ENCODE results near the gene BMPR1A.

DNA sequence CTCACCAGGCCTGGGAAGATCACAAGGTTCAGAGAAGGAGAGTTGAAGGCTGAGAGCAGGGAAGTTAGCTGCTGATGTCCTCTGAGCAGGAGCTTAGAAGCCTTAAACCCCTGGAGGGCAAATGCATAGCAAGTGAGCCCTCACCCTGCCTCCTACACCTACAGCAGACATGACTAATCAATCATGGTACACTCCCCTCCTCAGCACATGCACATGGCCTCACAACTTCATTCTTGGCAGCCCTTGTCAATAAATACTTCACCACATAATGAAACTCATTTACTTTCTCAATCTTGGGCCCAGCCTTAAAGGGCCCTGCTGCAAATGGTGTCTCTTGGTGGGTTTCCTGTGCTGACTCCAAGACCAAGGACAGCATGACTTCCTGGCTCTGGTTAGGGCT lies 188.1 kb downstream of the BMPR1A start:
- TF ChIP-seq CTCF (IDR thresholded peaks at IDR 0.05 in 2 of 3, conservative IDR thresholded peaks at IDR 0.05 in 1 of 3; ENCODE audit: control insufficient read depth in 2 of 3, extremely low read depth in 1 of 3, insufficient read depth in 1 of 3, low read depth in 3 of 3, low read length in 3 of 3) (no peak), TAF1 (IDR thresholded peaks at IDR 0.05; ENCODE audit: borderline replicate concordance, low read depth, low read length) (no peak), TCF7 (IDR thresholded peaks at IDR 0.05; ENCODE audit: borderline replicate concordance) (no peak)

Data from GM12878 (cell line).